Neural cell (in vitro differentiated cells): ENCODE results near the gene SPTSSB. TPM values are rescaled to one million over a fixed set of nuclear protein-coding genes. Genes with fewer than 3 reads are reported as not detected.

ENCODE experiments used
- H2AFZ ChIP-seq: fragments of 200-600, 300-800 bp; sonication (generic), shearing (Covaris generic); 2 replicates; pipeline ENCODE4 v1.6.0; 2014; ENCODE audit warnings: low read depth, mild to moderate bottlenecking, antibody characterized with exemption, low read length, moderate library complexity
- H3F3A ChIP-seq: fragments of 200-600 bp; shearing (Covaris generic); 2 replicates; pipeline ENCODE4 v1.6.1; 2016; ENCODE audit warnings: mild to moderate bottlenecking, moderate library complexity, mixed read lengths, antibody characterized with exemption, low read length; ENCODE audit not compliant: insufficient read depth, poor library complexity, severe bottlenecking
- H3K27ac ChIP-seq: fragments of 200-600, 300-800 bp; sonication (generic), shearing (Covaris generic); 2 replicates; pipeline ENCODE4 v1.5.1; 2014; ENCODE audit warnings: mild to moderate bottlenecking, low read length, moderate library complexity
- H3K27me3 ChIP-seq: fragments of 300-800, 200-600 bp; sonication (generic), shearing (Covaris generic); 2 replicates; pipeline ENCODE4 v1.6.0; 2014; ENCODE audit warnings: mild to moderate bottlenecking, low read depth, low read length, moderate library complexity; ENCODE audit not compliant: insufficient read depth
- H3K36me3 ChIP-seq: fragments of 300-800, 200-600 bp; sonication (generic), shearing (Covaris generic); 2 replicates; pipeline ENCODE4 v1.5.1; 2014; ENCODE audit warnings: mild to moderate bottlenecking, antibody characterized with exemption, low read length, moderate library complexity; ENCODE audit not compliant: insufficient read depth
- H3K4me2 ChIP-seq: fragments of 300-800, 200-600 bp; sonication (generic), shearing (Covaris generic); 2 replicates; pipeline ENCODE4 v1.6.0; 2014; ENCODE audit warnings: mild to moderate bottlenecking, low read length
- H3K4me3 ChIP-seq: fragments of 300-800, 200-600 bp; sonication (generic), shearing (Covaris generic); 2 replicates; pipeline ENCODE4 v1.5.1; 2014; ENCODE audit warnings: mild to moderate bottlenecking, low read length, moderate library complexity
- H3K79me2 ChIP-seq: fragments of 200-600 bp; shearing (Covaris generic); replicated peaks from 2 replicates; pipeline ENCODE4 v1.6.0; 2014; ENCODE audit warnings: mild to moderate bottlenecking, low read length, moderate library complexity; ENCODE audit not compliant: insufficient read depth
- H3K9ac ChIP-seq: fragments of 300-800, 200-600 bp; sonication (generic), shearing (Covaris generic); 2 replicates; pipeline ENCODE4 v1.6.1; 2016; ENCODE audit warnings: mild to moderate bottlenecking, low read length, mixed read lengths
- H3K9me2 ChIP-seq: fragments of 200-600 bp; shearing (Covaris generic); 2 replicates; pipeline ENCODE4 v1.6.1; 2016; ENCODE audit warnings: mild to moderate bottlenecking, low read length, mixed read lengths; ENCODE audit not compliant: insufficient read depth
- H3K9me3 ChIP-seq: fragments of 200-600, 300-800 bp; sonication (generic), shearing (Covaris generic); 2 replicates; pipeline ENCODE4 v1.6.1; 2016; ENCODE audit warnings: mild to moderate bottlenecking, mixed run types, low read length, moderate library complexity, mixed read lengths
- H4K20me1 ChIP-seq: fragments of 200-600 bp; shearing (Covaris generic); 2 replicates; pipeline ENCODE4 v1.6.1; 2016; ENCODE audit warnings: mild to moderate bottlenecking, mixed run types; ENCODE audit not compliant: insufficient read depth
- CTCF ChIP-seq: fragments of 450-650 bp; IDR thresholded peaks from 2 replicates; pipeline ENCODE4 v1.5.1; 2014; ENCODE audit warnings: antibody characterized with exemption, mild to moderate bottlenecking, moderate library complexity; ENCODE audit not compliant: poor library complexity, severe bottlenecking
- EP300 ChIP-seq: fragments of 450-650 bp; conservative IDR thresholded peaks from 2 replicates; pipeline ENCODE4 v1.6.1; 2014; ENCODE audit warnings: antibody characterized with exemption, mild to moderate bottlenecking, moderate library complexity; ENCODE audit not compliant: poor library complexity, severe bottlenecking
- EZH2 ChIP-seq: fragments of 200-600, 300-800 bp; shearing (Covaris generic), sonication (generic); IDR thresholded peaks from 2 replicates; pipeline ENCODE4 v1.6.1; 2014; ENCODE audit warnings: antibody characterized with exemption, low read length, borderline replicate concordance, mild to moderate bottlenecking; ENCODE audit not compliant: insufficient read depth, poor library complexity, severe bottlenecking
- MXI1 ChIP-seq: fragments of 450-650 bp; conservative IDR thresholded peaks from 2 replicates; pipeline ENCODE4 v1.6.1; 2014; ENCODE audit warnings: antibody characterized with exemption, mild to moderate bottlenecking; ENCODE audit not compliant: poor library complexity, severe bottlenecking
- POLR2AphosphoS5 ChIP-seq: IDR thresholded peaks from 2 replicates; pipeline ENCODE4 v1.6.1; 2012
- RAD21 ChIP-seq: fragments of 450-650 bp; conservative IDR thresholded peaks from 2 replicates; pipeline ENCODE4 v1.6.1; 2014; ENCODE audit warnings: antibody characterized with exemption, mild to moderate bottlenecking, moderate library complexity
- REST ChIP-seq: IDR thresholded peaks from 2 replicates; pipeline ENCODE4 v1.6.1; 2012; ENCODE audit warnings: borderline replicate concordance
- SMC3 ChIP-seq: fragments of 450-650 bp; conservative IDR thresholded peaks from 2 replicates; pipeline ENCODE4 v1.6.1; 2014; ENCODE audit warnings: antibody characterized with exemption, mild to moderate bottlenecking, moderate library complexity; ENCODE audit not compliant: poor library complexity
- TAF1 ChIP-seq: IDR thresholded peaks from 2 replicates; pipeline ENCODE4 v1.6.1; 2012; ENCODE audit warnings: low read depth
- polyA plus RNA-seq: library from polyadenylated mRNA; depleted of rRNA; stranded (reverse); fragments of >200 nt; gene quantifications from 2 replicates; pipeline ENCODE4 v1.2.3, GENCODE V29; 2014

SPTSSB gene
- polyA plus RNA-seq, 1 donor from 2014 or later: 0.71 TPM

GRCh38 chr3:161336661-161337060 is 34.7 kb downstream of the SPTSSB start:
- TF ChIP-seq EZH2 (no peak), POLR2AphosphoS5 (no peak), CTCF (no peak), TAF1 (no peak), REST (no peak), SMC3 (no peak), MXI1 (no peak), RAD21 (no peak), EP300 (no peak)
- H2AFZ ChIP-seq: no peak overlapping the region
- H3K9me3 ChIP-seq: no peaks in the 10 kb centered on the region
- no peaks in the 10 kb centered on the region for H3K27me3 ChIP-seq
- H3K4me2 ChIP-seq: no peak overlapping the region
- no peak overlapping the region for H3K9ac ChIP-seq
- H3K27ac ChIP-seq: no peak overlapping the region
- no peaks in the 10 kb centered on the region for H3F3A ChIP-seq
- no peaks in the 10 kb centered on the region for H3K36me3 ChIP-seq
- H3K4me3 ChIP-seq: no peak overlapping the region
- H4K20me1 ChIP-seq: no peaks in the 10 kb centered on the region
- no peaks in the 10 kb centered on the region for H3K9me2 ChIP-seq
- H3K79me2 ChIP-seq: no peaks in the 10 kb centered on the region

DNA sequence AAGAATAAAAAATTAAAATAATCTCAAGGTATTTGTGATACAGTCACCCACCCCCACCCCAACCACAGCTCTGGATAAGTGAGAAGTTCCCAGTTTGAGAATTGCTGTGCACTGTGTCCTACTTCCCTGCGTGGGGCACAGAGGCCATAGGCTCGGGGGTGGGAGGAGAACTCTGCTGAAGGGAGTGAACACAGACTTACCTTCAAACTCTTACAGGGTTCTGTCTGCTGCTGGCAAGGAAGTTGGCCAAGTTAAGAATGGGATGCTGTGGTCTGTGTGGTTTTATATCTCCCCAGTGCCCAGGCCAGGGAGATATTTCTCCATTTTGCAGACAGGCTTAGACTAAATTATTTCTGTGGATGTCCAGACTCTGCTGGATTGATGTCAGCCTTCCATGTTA is 37.6 kb downstream of the SPTSSB start:
- no peak overlapping the region for H2AFZ ChIP-seq

More for the DNA sequence above, 37.6 kb downstream of the SPTSSB start:
- no peaks in the 10 kb centered on the region for H3F3A ChIP-seq
- H3K27me3 ChIP-seq: no peaks in the 10 kb centered on the region
- H3K79me2 ChIP-seq: no peaks in the 10 kb centered on the region
- H3K4me2 ChIP-seq: no peak overlapping the region
- no peaks in the 10 kb centered on the region for H3K9me3 ChIP-seq
- H3K9me2 ChIP-seq: no peaks in the 10 kb centered on the region
- no peak overlapping the region for H3K9ac ChIP-seq
- H4K20me1 ChIP-seq: no peaks in the 10 kb centered on the region
- no peak for TF ChIP-seq EP300
- TF ChIP-seq EZH2: no peak
- no peak for TF ChIP-seq POLR2AphosphoS5
- no peak for TF ChIP-seq MXI1
- TF ChIP-seq RAD21: no peak
- no peak for TF ChIP-seq TAF1
- no peak for TF ChIP-seq REST
- no peak for TF ChIP-seq CTCF
- no peak for TF ChIP-seq SMC3
- no peaks in the 10 kb centered on the region for H3K36me3 ChIP-seq
- no peak overlapping the region for H3K27ac ChIP-seq
- H3K4me3 ChIP-seq: no peak overlapping the region
